Measurements from ENCODE around the gene VPS33B. TPM values are rescaled to one million over a fixed set of nuclear protein-coding genes. Genes with fewer than 3 reads are reported as not detected.

VPS33B gene
- total RNA-seq: 11.4 and 13.7 TPM in 2 replicates

DNA sequence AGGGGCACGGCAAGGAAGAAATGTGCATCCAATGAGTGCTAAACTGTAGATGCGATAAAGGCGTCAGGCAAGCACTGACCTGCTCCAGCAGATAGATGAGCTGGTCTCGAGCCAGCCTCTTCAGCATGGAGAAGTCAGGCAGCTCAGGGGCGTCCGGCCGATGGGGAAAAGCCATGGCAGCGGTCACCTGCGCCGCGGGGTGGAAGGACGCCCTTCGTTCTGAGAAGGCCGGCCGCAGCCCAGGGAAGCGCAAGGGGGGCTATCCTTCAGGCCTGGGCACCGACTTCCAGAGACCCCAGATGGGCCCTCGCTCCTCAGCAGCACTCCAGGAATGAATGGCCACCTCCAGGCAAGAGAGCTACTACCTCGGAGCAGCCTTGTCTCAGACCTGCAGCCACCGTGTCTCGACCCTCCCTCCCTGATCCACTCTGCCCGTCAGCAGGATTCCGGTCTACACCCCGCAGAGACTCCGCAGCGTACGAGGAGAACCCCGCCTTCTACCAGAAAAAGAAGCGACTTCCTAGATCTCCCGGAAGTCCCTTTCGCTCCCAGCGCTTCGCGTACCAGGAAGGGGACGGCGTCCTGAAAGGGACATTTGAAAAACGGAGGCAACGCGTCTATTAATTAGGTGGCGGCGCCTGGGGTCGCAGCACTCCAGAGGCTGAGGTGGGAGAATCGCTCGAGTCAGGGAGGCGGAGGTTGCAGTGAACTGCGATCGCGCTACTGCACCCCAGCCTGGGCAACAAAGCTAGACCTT, at the start of gene VPS33B:
VPS33B (minus strand) TSS at position 520 of the 757 bp plus-strand sequence; CDS start at position 175, 345 bp downstream.

GRCh38 chr15:90994417-90995311, 27.7 kb downstream of the VPS33B start, which contains the start of gene PRC1:
Gene PRC1 (minus strand): TSS chr15:90994535. CDS start chr15:90994417, 118 bp downstream.

GRCh38 chr15:90954712-90955623, 67.4 kb downstream of the VPS33B start, which contains the start of gene RCCD1:
Gene RCCD1 (plus strand): TSS chr15:90954884. CDS start chr15:90956735, 1,851 bp downstream.

Small RNA genes within 50 kb of the gene (small RNA-seq; reads per million reads assigned to genes)
- not detected for gene RF00019

Other genes starting within 250 kb of the VPS33B start
- gene FURIN, start 154.0 kb downstream of the VPS33B start, total RNA-seq: 99.7 and 119 TPM in 2 replicates
- gene FES, start 138.1 kb downstream of the VPS33B start, total RNA-seq: 45.2 and 65.0 TPM in 2 replicates
- 23.2 and 25.1 TPM in 2 replicates for gene MAN2A2, start 119.3 kb downstream of the VPS33B start, total RNA-seq
- 11.8 and 12.0 TPM in 2 replicates for gene HDDC3, start 90.0 kb downstream of the VPS33B start, total RNA-seq
- 109 and 113 TPM in 2 replicates for gene UNC45A, start 87.3 kb downstream of the VPS33B start, total RNA-seq
- 7.8 and 8.5 TPM in 2 replicates for gene RCCD1, start 67.7 kb downstream of the VPS33B start, total RNA-seq
- gene PRC1, start 28.1 kb downstream of the VPS33B start, total RNA-seq: 52.6 and 121 TPM in 2 replicates
- gene SV2B, start 77.7 kb upstream of the VPS33B start, total RNA-seq: 2.3 and 2.9 TPM in 2 replicates

Data from vein endothelial cell (primary cell).